Measurements from ENCODE around the gene FAM20C. TPM values are rescaled to one million over a fixed set of nuclear protein-coding genes. Genes with fewer than 3 reads are reported as not detected.

FAM20C gene
- total RNA-seq, 3 donors from 2014 or later (not counting 1 experiment from before 2014, with no cell fraction given) = 1.2 to 8.6 (median 3.9) TPM

- Histone ChIP-seq H3K9me3 (ENCODE audit: control insufficient read depth, insufficient read depth, low read length) (no peaks in the 10 kb centered on the region), H3K4me1 (ENCODE audit: control insufficient read depth, insufficient read depth, low read length) (peaks cover 11% of the 10 kb centered on the region), H3K36me3 (ENCODE audit: control insufficient read depth, insufficient read depth, low read length) (no peaks in the 10 kb centered on the region), H3K27ac (ENCODE audit: low read length) (no peak overlapping the region), H3K27me3 (ENCODE audit: control insufficient read depth, insufficient read depth, low read length) (no peaks in the 10 kb centered on the region), H3K4me3 (ENCODE audit: low read length) (no peak overlapping the region)
- Mint-ChIP-seq H3K9me3 (no peaks in the 10 kb centered on the region), H3K36me3 (no peaks in the 10 kb centered on the region), H3K27ac (no peak overlapping the region), H3K4me1 (peaks cover 20 to 21% of the 10 kb centered on the region in 2 donors), H3K27me3 (ENCODE audit: low read depth in 2 of 2) (no peaks in the 10 kb centered on the region), H3K4me3 (peak overlapping the region; percentile 37)
- TF ChIP-seq, protein P1, sequence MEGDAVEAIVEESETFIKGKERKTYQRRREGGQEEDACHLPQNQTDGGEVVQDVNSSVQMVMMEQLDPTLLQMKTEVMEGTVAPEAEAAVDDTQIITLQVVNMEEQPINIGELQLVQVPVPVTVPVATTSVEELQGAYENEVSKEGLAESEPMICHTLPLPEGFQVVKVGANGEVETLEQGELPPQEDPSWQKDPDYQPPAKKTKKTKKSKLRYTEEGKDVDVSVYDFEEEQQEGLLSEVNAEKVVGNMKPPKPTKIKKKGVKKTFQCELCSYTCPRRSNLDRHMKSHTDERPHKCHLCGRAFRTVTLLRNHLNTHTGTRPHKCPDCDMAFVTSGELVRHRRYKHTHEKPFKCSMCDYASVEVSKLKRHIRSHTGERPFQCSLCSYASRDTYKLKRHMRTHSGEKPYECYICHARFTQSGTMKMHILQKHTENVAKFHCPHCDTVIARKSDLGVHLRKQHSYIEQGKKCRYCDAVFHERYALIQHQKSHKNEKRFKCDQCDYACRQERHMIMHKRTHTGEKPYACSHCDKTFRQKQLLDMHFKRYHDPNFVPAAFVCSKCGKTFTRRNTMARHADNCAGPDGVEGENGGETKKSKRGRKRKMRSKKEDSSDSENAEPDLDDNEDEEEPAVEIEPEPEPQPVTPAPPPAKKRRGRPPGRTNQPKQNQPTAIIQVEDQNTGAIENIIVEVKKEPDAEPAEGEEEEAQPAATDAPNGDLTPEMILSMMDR (IDR thresholded peaks at IDR 0.05) = no peak
- 96% methylated on average over 25 of the region's 25 CpGs for WGBS (ENCODE audit: insufficient coverage)
- ATAC-seq = no peak
- intact Hi-C loops (cut with micrococcal nuclease) = no loop called here
- DNase-seq = no peak
Measured at GRCh38 chr7:151346-152050, 40.9 kb upstream of the FAM20C start.

- peaks cover 20 to 21% of the 10 kb centered on the region in 2 donors for H3K4me1 Mint-ChIP-seq
- no peaks in the 10 kb centered on the region for H3K36me3 Mint-ChIP-seq
- Histone ChIP-seq H3K4me1 (ENCODE audit: control insufficient read depth, insufficient read depth, low read length) (peaks cover 11% of the 10 kb centered on the region), H3K27ac (ENCODE audit: low read length) (no peak overlapping the region), H3K27me3 (ENCODE audit: control insufficient read depth, insufficient read depth, low read length) (no peaks in the 10 kb centered on the region), H3K9me3 (ENCODE audit: control insufficient read depth, insufficient read depth, low read length) (no peaks in the 10 kb centered on the region), H3K4me3 (ENCODE audit: low read length) (no peak overlapping the region), H3K36me3 (ENCODE audit: control insufficient read depth, insufficient read depth, low read length) (no peaks in the 10 kb centered on the region)
- intact Hi-C loops (cut with micrococcal nuclease) = no loop called here
- DNase-seq (no peak), ATAC-seq (no peak)
- no peak overlapping the region for H3K27ac Mint-ChIP-seq
- no peaks in the 10 kb centered on the region for H3K27me3 Mint-ChIP-seq (ENCODE audit: low read depth in 2 of 2)
- 91% methylated on average over 18 of the region's 19 CpGs for WGBS (ENCODE audit: insufficient coverage)
- no peak overlapping the region for H3K4me3 Mint-ChIP-seq
- TF ChIP-seq, protein P1 (IDR thresholded peaks at IDR 0.05) = no peak
- no peaks in the 10 kb centered on the region for H3K9me3 Mint-ChIP-seq
Measured at GRCh38 chr7:152702-153391, 39.5 kb upstream of the FAM20C start.

DNA sequence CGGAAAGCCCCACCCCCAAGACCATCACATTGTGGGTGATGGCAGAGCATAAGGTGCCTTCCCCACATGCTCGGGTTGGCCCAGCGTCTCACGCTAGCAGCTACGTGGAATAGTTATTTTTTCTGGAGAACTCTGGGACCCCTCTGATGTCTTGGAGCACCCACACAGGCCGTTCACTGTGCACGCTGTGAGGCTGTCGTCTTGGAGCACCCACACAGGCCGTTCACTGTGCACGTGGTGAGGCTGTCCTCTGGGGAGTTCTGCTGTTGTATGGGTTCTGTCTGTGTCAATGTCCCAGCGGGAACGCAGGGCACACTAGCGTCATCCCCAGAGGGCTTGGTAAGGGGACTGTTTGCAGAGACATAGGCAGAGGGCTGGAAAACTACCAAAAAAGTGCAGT lies 38.8 kb upstream of the FAM20C start:
- 83% methylated on average over 13 of the region's 13 CpGs for WGBS (ENCODE audit: insufficient coverage)
- Histone ChIP-seq H3K27ac (ENCODE audit: low read length) (no peak overlapping the region), H3K36me3 (ENCODE audit: control insufficient read depth, insufficient read depth, low read length) (no peaks in the 10 kb centered on the region), H3K4me3 (ENCODE audit: low read length) (no peak overlapping the region), H3K9me3 (ENCODE audit: control insufficient read depth, insufficient read depth, low read length) (no peaks in the 10 kb centered on the region), H3K27me3 (ENCODE audit: control insufficient read depth, insufficient read depth, low read length) (no peaks in the 10 kb centered on the region), H3K4me1 (ENCODE audit: control insufficient read depth, insufficient read depth, low read length) (peaks cover 11% of the 10 kb centered on the region)
- intact Hi-C loops (cut with micrococcal nuclease) = no loop called here
- peaks cover 17 to 20% of the 10 kb centered on the region in 2 donors for H3K4me1 Mint-ChIP-seq
- ATAC-seq = no peak
- TF ChIP-seq, protein P1 (IDR thresholded peaks at IDR 0.05) = no peak
- DNase-seq = no peak
- no peaks in the 10 kb centered on the region for H3K36me3 Mint-ChIP-seq
- H3K27me3 Mint-ChIP-seq (ENCODE audit: low read depth in 2 of 2) = no peaks in the 10 kb centered on the region
- H3K27ac Mint-ChIP-seq = no peak overlapping the region
- no peaks in the 10 kb centered on the region for H3K9me3 Mint-ChIP-seq
- H3K4me3 Mint-ChIP-seq = no peak overlapping the region

Data from natural killer cell (primary cell).